Activated gamma-delta T cell (primary cell): ENCODE measurements around the gene ZNF646.

ENCODE experiments used
- DNase-seq: peaks from one replicate; lab custom pipeline; 2025; lab: John Stamatoyannopoulos, UW
- total RNA-seq, 2 donors: gene quantifications; one replicate each; lab custom pipeline; 2026; lab: John Stamatoyannopoulos, UW

ZNF646 gene
- 83.7 to 90.2 reads per million in 2 donors for total RNA-seq

- DNase-seq: peak; percentile 79
Observed at GRCh38 chr16:31073970-31074813, at the start of gene ZNF646, which contains the start of gene ZNF668. Gene ZNF646 (plus strand): TSS chr16:31074422. CDS start chr16:31076325, 1,903 bp downstream. Gene ZNF668 (minus strand): TSS chr16:31074240. CDS start chr16:31064459, 9,781 bp downstream.

- DNase-seq: no peak
Observed at GRCh38 chr16:31025339-31025738, 48.9 kb upstream of the ZNF646 start.

GRCh38 chr16:31029272-31029671, 45.0 kb upstream of the ZNF646 start:
- DNase-seq: no peak

GRCh38 chr16:31031276-31031675, 42.9 kb upstream of the ZNF646 start:
- no peak for DNase-seq

- DNase-seq: peak; percentile 96
Observed at GRCh38 chr16:31032736-31033708, 41.2 kb upstream of the ZNF646 start, which contains the start of gene STX4. Gene STX4 (plus strand): TSS chr16:31033558. CDS start chr16:31033806, 248 bp downstream.

GRCh38 chr16:31033709-31034492, 40.3 kb upstream of the ZNF646 start:
- peak; percentile 64 for DNase-seq

GRCh38 chr16:31036691-31037090, 37.5 kb upstream of the ZNF646 start:
- no peak for DNase-seq

- no peak for DNase-seq
Observed at GRCh38 chr16:31038993-31039392, 35.2 kb upstream of the ZNF646 start.

GRCh38 chr16:31042866-31043265, 31.4 kb upstream of the ZNF646 start:
- no peak for DNase-seq

GRCh38 chr16:31043352-31043751, 30.9 kb upstream of the ZNF646 start:
- no peak for DNase-seq

GRCh38 chr16:31043898-31044481, 30.2 kb upstream of the ZNF646 start:
- DNase-seq: no peak

- no peak for DNase-seq
Observed at GRCh38 chr16:31050280-31051030, 23.8 kb upstream of the ZNF646 start.

GRCh38 chr16:31052114-31052513, 22.1 kb upstream of the ZNF646 start:
- DNase-seq: no peak

GRCh38 chr16:31055613-31056012, 18.6 kb upstream of the ZNF646 start:
- no peak for DNase-seq

- DNase-seq: no peak
Observed at GRCh38 chr16:31061126-31061812, 13.0 kb upstream of the ZNF646 start.

- no peak for DNase-seq
Observed at GRCh38 chr16:31061813-31062440, 12.3 kb upstream of the ZNF646 start.

- no peak for DNase-seq
Observed at GRCh38 chr16:31063495-31063842, 10.8 kb upstream of the ZNF646 start.

- peak; percentile 45 for DNase-seq
Observed at GRCh38 chr16:31063843-31064611, 10.2 kb upstream of the ZNF646 start.
